AML-193 (cell line): ENCODE measurements around the gene PEA15.

Experiments
- DNase-seq, 2 experiments: peaks; one replicate each; lab custom pipeline; 2025; lab: John Stamatoyannopoulos, UW

Gene PEA15

DNA sequence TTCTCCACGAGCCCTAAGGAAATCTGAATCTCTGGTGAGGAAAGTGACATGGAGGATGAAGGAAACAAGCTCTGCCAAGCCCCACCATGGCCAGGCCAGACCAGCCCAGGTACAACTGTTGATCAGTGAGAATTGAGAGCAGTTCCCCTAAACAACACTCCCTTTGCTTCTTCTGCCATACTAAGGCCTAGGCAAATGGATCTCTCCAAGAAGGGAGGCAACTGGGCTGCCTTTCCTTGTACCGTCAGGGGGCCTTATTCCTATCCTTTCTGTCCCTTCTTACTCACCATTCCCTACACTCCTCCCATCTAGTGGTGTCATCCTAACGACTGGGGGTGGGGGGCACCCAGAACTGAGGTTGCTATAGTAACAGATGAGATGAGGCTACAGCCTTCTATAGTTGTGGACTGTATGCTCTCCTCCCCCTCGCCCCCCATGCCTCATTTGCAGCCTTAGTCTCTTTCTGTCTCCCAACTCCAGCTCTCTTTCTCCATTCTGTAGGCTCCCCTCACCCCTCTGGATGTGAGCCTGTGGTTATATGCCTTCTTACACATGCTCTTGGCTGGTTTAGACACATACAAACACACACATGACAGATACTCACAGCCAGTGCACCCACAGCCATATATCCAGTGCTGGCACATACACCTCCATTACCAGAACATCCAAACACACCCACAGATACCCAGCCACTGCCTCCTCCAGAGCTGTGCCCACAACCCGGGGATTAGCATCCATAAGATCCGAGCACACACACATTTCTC lies 3.6 kb downstream of the PEA15 start:
- no peak for DNase-seq

DNA sequence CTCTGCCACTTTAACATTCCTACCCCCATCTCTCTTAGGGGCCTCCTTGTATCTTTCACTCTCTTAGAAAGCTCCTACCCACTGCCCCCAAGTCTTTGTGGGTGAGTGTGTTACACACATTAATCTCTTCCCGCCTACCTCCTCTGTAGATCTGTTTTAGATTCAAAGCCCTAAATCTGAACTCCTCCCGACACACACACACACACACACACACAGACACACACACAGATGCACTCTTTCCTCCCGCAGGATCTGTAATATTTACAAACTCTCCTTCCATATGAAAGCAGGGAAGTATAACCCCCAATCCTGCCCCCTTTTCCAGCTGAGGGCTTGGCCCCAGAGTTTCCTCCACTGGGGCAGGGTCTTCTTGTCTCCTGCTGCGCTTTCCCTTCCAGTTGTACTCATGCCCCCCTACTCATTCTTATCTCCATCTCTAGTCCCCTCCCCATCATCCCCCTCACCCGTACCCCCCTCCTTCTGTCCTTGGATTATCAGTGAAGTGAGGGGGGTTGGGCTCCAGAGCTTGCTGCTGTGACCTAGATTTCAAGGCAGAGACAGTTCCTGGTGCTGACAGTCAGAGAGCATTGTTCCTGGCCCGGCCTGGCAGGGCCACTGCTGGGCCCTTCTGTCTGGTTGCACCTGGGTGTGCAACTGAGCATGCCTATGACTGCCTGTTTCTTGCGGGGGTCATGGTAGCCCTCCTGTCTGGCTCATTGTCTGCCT lies 4.3 kb downstream of the PEA15 start:
- DNase-seq = no peak

DNA sequence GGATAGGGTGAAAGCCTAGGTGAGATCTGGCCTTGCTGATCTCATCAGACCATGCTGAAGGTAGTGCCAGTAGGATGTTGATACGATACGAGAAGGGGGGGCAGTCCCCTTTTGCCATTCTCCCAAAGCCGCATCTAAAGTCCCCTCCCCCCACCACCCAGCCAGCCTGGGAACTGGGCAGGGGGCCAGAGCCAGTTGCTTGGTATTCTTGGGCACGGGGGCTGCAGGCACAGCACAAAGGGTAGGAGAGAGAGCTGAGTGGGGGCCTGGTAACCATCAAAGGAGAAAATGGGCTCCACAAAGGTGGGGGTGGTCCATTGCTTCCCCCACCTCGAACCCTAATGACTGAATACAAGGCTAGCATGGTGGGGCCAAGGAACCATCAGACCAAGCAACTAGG lies 5.4 kb downstream of the PEA15 start:
- DNase-seq = no peak

GRCh38 chr1:160211046-160211790 lies 6.0 kb downstream of the PEA15 start:
- DNase-seq = no peak

DNA sequence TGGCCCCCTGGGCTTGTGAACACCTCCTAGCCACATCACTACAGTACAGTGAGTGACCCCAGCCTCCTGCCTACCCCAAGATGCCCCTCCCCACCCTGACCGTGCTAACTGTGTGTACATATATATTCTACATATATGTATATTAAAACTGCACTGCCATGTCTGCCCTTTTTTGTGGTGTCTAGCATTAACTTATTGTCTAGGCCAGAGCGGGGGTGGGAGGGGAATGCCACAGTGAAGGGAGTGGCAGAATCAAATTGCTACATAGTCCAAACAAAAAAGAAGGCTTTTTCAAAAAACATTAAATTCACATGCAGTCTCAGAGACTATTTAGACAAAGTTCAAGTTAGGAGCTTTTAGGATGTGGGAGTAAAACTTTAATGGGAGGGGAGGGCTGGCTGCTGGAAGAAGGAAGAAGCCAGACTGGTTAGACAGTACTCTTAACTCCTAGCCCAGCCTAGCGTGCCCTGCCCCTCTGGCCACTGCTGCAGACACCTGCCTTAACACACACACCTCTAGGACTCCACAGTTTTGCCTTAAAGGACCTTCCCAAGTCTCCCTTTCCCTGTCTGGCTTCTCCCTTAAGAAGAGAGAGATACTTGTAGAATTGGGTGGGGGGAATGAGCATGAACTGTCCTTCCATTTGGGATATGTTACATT lies 9.4 kb downstream of the PEA15 start:
- no peak for DNase-seq

DNA sequence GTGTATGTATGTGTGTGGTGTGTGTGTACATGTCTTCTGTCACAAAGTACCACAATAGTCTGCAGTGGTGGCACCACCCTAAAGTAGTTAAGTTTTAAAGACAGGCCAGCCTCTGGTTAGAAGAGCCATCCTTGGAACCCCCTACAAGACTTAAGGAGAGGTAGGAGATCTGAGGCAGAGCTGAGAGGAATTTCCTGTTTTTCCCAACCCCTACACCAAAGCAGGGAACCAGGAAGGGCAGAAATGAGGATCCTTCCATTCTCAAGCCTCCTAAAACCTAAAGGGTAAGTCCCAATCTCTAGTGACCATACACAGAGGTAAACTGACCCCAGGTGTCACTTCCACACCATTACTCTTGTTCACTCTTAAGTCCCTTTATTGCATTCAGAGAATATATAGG lies 11.1 kb downstream of the PEA15 start:
- DNase-seq = no peak

- DNase-seq = no peak
Measured at GRCh38 chr1:160217481-160218051, 12.4 kb downstream of the PEA15 start.

DNA sequence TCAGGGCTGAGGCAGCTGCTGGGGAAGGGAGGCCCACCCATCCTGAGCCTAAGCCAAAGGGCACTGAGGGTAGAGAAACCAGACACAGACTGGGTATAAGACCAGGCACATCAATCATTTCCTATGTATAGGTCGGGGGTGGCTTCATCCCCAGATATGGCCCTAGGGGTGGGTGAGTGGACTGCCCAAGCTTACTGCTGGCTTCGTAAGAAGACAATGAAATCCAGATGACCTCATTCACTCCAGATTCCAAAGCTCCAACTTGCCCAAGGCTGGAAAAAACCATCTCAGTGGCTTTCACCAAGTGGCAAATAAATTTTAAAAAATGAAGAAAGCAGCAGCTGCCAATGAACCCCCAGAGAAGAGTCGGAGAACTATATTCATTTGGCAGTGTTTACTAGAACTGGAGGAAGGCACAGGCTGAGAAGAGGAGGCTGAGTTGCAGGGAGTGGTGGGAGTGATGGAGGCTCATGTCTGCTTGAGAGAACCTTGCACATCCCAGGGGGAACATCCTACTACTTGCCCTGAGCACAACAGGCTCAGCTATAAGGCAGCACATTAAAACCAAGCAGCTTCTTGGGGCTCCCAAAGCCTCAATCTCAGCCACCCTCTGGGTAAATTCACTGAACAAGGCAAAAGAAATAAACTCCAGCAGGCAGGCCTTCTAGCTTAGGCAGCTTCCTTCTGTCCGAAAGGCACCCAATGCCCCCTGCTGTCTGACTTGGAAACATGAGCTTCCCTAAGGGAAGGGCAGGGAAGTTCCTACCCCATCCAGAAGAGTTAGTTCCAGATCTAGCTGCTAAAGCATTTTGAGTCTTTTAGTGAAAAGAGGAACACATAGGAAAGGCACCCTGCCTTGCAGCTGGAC lies 14.1 kb downstream of the PEA15 start:
- no peak for DNase-seq

- DNase-seq = no peak
Measured at GRCh38 chr1:160220301-160220700, 15.1 kb downstream of the PEA15 start.

DNA sequence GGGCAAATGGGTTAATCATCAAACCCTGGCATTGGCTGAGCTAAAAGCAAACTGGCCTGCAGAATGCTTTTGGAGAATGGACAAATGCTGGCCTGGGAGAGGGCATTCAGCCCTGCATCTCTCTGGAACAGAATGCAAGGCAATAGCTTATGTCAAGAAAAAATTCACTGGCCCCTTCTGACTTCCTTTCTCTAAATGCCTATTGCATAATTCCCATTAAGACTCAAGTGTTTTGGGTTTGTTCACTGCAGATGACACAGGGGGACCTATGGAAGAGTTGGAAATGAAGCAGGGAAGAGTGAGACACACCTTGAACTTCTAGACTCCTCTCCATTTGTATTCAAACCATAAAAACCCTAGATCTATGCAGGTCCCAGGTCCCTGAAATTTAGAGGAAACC lies 15.9 kb downstream of the PEA15 start:
- no peak for DNase-seq

DNA sequence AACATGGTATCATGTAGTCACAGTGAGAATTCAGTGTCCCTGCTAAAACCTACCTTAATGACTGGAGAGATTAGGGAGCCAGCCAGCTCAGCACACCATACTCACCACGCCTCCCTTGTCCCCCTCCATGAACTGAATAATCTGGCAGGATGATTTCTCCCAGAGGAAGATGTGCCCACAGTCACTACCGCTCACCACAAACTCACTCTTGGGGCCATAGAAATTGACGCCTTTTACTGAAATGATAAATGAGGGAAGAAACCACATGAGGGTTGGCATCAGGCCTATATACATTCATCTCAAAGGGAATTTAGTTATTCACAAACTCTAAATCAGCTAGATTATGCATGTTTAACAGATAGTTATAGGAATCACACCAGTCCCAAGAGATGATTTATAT lies 17.4 kb downstream of the PEA15 start:
- no peak for DNase-seq

- DNase-seq = no peak
Measured at GRCh38 chr1:160224606-160225005, 19.4 kb downstream of the PEA15 start.

GRCh38 chr1:160225345-160225744 lies 20.2 kb downstream of the PEA15 start:
- no peak for DNase-seq

DNA sequence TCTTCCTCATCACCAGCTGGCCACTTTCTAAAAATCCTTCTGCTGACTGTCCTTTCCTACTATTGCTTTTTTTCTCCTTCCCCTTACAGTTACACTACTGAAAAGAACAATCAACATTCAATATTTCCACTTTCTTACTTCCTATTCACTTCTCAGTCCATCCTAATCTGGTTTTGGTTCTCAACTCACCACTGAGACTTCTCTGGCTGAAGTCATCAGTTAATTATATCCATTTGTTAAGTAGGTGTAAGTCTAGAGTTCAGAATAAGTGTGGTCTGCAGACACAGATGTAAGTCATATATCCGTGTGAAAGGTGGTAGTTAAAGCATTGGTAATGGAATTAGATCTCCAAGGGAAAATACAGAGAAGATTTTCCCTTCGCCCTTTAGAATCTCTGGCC lies 21.4 kb downstream of the PEA15 start:
- no peak for DNase-seq

- DNase-seq = no peak
Measured at GRCh38 chr1:160227034-160227433, 21.9 kb downstream of the PEA15 start.

DNA sequence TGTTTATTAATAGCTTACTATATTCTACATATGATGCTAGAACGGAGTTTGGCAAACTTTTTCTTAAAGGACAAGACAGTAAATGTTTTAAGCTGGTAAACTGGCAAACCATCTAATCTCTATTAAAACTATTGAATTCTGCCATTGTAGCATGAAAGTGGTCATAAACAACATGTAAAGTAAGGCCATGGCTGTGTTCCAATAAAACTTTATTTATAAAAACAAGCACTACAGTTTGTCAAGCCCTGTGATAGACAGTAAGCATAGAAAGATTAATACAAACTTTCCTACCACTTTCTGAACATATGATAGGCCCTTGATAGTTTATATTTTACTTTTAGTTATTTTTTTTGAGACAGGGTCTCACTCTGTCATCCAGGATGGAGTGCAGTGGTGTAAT lies 22.4 kb downstream of the PEA15 start:
- DNase-seq = no peak

GRCh38 chr1:160228431-160228830 lies 23.2 kb downstream of the PEA15 start:
- DNase-seq = no peak

GRCh38 chr1:160232911-160233310 lies 27.7 kb downstream of the PEA15 start:
- DNase-seq = no peak

DNA sequence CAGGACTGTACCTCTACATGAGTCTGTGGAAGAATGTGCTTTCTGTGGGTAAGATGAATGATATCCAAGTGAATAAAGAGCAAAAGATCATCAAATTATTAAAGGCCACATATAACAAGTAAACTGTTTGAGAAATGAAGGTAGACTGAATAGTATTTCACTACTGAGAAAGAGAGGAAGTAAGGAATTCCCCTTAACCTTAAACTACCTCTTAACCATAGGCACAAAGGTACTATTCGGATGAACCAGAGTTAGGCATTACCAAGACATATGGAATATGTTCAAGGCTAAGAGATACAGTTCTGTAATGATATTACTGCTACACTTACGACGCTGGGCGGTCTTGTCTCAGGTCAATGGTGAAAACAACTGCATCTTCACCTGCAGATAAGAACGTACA lies 31.6 kb downstream of the PEA15 start:
- DNase-seq = no peak

GRCh38 chr1:160237558-160237957 lies 32.4 kb downstream of the PEA15 start:
- no peak for DNase-seq

GRCh38 chr1:160238408-160238807 lies 33.2 kb downstream of the PEA15 start:
- DNase-seq = no peak
